Activated CD8-positive, alpha-beta memory T cell treated with anti-CD3 and anti-CD28 coated beads, Interleukin-2, amount 50 U/mL, for 4 hours (primary cell): ENCODE measurements around the gene RGP1.
A peak's percentile ranks its signal among the peaks of the same experiment; 100 is the strongest.

Source experiments
- DNase-seq: peaks from one replicate; pipeline ENCODE4 v3.0.0-alpha.2; 2020

The RGP1 gene

GRCh38 chr9:35748858-35749514 lies at the start of gene RGP1, which contains the start of gene GBA2:
RGP1 (plus strand) TSS chr9:35749287; CDS start chr9:35749756, 469 bp downstream.
GBA2 (minus strand) TSS chr9:35749228; CDS start chr9:35748704, 524 bp downstream.
- peak; percentile 69 for DNase-seq

DNA sequence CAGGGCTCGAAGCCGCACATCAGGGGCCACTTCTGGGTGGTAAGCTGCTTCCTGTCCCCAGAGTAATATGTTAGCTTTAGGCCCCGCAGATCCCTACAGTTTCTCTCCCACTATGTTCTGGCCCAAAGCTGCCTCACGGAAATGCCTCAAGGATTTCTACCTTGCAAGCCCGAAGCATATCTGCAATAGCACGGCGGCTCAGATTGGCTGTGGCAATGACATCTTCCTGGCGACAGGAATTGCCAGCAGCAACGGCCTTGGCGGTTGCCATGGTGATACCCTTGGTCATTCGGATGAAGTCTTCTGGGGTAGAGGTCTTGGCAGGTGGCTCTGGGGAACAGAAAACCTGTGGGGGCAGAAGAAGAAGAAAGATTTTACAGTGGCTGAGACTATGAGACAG lies 49.1 kb upstream of the RGP1 start:
- DNase-seq: no peak

- DNase-seq: no peak
Observed at GRCh38 chr9:35700942-35701341, 48.1 kb upstream of the RGP1 start.

GRCh38 chr9:35702696-35703095 lies 46.4 kb upstream of the RGP1 start:
- DNase-seq: no peak

DNA sequence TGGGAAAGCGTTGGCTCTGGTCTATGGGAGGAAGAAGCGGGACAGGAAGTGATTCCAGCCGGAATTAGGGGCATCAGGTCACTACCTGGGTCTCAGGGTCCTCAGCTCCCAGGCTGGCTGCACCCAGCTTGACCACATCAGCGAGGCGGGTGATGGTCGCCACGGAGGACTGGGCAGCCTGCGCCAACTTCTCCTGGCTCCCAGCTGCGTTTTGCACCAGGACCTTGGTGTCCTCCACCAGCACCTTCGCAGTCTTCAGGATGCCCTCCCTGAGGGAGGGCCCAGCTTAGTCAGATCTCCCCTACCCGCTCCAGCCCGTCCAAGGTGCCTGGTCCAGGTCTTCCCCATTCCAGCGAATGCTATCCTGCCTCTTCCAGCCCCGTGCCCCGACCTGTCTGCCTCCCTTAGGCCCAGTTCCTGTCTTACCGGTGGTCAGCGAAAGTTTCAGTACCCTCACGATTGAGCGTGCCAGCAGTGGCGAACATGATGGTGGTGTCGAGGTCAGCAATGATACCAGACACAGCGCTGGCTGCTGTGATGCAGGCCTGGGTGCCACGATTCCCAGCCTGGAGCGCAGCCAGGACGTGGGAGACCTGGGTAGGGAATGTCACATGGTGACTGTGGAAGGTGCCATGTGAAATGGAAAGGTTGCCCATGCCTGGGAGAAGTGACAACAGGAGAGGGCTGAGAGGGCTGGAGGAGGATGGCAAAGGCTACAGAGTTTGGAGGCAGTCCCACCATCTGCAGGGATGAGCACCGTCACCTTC lies 45.0 kb upstream of the RGP1 start:
- DNase-seq: no peak

GRCh38 chr9:35705372-35705771 lies 43.7 kb upstream of the RGP1 start:
- DNase-seq: no peak

GRCh38 chr9:35705836-35706430 lies 43.2 kb upstream of the RGP1 start:
- no peak for DNase-seq

DNA sequence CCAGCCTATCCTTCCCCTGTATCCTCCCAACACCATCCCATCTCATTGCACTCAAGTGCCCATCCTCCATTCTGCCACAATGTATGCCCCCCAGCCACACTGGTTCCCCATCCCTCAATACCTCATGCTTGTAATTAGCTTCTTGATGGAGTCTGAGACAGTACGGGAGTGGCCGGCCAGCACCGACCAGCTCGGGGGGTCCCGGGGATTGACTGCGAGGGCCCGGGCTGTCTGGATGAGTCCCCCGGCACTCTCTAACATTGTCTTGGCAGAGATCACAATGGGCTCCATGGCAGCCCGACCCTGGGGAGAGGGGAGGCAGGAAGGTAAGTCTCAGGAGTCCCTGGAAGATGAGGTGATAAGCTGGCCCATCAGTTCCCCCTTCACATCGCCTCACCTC lies 42.1 kb upstream of the RGP1 start:
- no peak for DNase-seq

DNA sequence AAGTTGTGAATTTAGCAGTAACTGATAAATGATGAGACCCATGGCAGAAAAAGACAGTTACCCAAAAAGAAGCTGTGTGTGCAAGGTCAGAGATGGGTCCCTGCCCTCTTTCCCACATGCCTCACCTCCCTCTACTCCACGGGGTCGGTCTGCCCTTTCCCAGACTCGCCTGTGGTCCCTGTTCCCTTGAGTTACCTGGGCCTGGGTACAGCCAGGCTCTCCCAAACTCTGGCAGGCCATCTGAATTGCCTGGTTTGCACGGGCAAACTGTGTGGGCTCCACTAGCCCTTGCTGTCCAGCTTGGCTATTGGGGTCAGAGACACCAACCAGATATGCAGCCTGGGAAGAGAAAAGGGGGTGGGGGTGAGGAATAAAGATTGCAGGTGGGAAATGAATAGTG lies 40.9 kb upstream of the RGP1 start:
- no peak for DNase-seq

- no peak for DNase-seq
Observed at GRCh38 chr9:35710818-35711500, 38.1 kb upstream of the RGP1 start.

GRCh38 chr9:35711501-35712428 lies 37.3 kb upstream of the RGP1 start:
- no peak for DNase-seq

DNA sequence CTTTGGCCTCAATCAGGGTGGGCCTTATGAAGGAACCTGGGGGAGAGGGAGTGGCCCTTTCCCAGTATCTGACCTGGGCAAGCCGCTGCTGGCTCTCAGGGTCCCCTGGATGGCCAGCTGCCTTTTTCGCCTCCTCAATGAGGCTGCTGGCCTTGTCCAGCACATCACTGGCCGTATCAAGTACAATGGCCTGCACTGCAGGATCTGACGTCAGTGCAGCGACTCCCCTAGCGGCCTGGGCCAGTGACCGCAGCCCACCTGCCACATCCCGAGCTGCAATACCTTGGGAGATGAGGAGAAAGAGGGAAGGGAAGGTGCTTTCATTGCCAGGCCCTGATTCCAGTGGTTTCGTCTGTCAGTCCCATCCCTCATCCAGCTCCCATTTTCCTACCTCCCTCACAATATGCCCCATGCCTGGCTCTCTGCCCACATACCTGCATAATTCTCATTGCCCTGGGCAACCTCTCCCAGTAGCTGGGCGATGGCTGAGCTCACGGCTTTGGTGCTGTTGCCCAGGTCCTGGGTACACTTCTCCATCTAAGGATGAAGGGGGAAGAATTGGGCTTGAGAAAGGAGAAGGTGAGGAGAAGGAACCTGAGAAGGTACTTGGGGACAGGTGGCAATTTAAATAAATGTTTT lies 36.2 kb upstream of the RGP1 start:
- DNase-seq: no peak

DNA sequence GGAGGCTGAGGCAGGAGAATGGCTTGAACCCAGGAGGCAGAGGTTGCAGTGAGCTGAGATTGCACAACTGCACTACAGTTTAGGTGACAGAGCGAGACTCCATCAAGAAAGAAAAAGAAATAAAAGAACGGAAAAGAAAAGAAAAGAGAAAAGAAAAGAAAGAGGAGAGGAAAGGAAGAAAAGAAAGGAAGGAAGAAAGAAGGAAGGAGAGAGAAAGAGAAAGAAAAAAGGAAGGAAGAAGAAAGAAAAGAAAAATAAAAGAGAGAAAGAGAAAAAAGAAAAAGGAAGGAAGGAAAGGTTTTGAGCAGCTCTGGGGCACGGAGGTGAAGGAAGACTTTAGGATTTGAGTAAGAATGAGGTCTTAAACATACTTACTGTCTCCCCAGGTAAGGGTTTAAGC lies 35.5 kb upstream of the RGP1 start:
- no peak for DNase-seq

- no peak for DNase-seq
Observed at GRCh38 chr9:35714123-35714522, 35.0 kb upstream of the RGP1 start.

DNA sequence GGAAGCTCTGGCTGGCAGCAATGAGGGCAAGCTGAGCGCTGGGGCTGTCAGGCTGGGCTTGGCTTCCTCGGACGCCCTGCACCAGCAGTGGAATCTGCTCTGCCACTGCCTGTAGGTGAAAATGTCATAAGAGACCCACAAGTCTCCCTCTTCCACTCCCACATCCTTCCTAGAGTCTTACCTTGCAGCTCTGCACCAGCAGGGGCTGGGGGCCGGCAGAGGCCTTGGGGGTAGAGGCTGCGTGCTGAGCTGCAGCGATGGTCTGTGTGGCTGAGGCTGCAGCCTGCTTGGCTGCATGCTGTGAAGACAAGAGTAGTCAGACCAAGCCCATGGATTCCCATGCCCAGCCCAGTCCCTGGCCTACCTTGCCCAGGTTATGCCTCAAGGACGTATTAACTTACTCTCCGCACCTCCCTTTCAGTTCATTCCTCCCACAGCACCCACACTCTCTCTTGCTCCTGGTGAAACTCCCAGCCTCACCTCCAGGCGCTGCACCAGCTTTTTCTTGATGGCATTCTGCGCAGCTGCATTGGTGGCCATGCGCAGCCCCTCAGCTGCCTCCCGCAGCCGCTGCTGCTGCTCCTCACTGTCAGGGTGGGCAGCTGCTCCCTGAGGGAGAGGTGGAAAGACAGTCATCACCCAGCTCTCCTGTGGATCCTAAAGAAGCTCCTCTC lies 34.4 kb upstream of the RGP1 start:
- DNase-seq: no peak

DNA sequence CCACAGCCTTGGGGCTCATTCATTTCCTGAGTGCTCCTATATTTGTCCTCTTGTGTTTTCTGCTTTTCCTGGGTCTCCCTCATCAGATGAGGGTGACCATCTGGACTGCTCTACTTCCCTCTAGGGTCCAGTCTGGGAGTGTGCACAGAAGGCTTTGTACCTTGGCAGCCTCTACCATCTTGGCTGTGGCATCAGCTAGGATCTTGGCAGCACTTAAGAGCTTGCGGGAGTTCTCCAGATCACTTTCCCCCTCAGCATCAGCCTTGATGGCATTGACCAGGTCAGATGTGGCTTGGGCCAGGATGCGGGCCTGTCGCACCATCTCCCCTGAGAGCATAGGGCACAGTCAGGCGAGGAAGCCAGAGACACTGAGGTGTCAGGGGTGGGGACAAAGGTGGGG lies 32.9 kb upstream of the RGP1 start:
- no peak for DNase-seq

GRCh38 chr9:35717132-35717870 lies 31.8 kb upstream of the RGP1 start:
- DNase-seq: no peak

DNA sequence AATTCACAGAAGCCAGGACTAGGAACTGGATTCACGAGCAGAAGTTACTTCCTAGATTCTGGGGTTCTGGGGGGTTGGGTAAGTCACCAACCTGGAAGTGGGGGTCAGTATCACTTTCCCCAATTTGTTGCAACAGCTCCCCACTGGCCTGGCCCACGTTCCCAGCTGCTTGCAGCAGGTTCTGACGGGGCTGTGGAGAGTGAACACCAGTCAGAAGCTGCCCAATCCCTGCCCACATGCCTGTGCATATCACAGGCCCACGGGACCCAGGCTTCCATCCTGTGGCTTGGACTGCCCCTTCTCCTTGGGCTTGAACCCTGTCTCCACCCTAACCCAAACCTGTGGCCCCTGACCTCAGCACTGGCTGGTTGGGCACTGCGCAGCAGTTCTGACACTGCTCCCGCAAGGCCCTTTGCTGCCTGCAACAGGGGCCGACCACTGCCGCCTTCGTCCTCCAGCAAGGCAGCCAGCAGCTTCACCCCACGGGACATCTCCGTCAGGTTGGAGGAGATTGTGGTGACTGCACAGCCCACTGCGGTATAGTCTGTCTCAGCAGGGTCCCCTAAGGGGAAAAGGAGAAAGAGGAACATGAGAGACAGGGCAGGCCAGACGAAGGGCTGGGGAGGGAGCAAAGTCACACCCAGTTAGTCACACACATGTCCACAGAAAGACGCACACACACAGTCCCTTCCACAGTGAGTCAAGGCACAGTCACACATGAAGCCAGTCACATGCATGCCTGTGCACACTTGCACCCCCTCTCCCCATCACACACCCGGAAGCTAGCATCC lies 30.2 kb upstream of the RGP1 start:
- no peak for DNase-seq

- no peak for DNase-seq
Observed at GRCh38 chr9:35719546-35719945, 29.5 kb upstream of the RGP1 start.

- no peak for DNase-seq
Observed at GRCh38 chr9:35723426-35723825, 25.7 kb upstream of the RGP1 start.
